Hepatic stellate cell (primary cell): ENCODE data around the gene GARRE1.

ENCODE experiments used
- DNase-seq: peaks from one replicate; pipeline ENCODE4 v3.0.0; 2011; ENCODE audit warnings: low spot score

The GARRE1 gene

DNA sequence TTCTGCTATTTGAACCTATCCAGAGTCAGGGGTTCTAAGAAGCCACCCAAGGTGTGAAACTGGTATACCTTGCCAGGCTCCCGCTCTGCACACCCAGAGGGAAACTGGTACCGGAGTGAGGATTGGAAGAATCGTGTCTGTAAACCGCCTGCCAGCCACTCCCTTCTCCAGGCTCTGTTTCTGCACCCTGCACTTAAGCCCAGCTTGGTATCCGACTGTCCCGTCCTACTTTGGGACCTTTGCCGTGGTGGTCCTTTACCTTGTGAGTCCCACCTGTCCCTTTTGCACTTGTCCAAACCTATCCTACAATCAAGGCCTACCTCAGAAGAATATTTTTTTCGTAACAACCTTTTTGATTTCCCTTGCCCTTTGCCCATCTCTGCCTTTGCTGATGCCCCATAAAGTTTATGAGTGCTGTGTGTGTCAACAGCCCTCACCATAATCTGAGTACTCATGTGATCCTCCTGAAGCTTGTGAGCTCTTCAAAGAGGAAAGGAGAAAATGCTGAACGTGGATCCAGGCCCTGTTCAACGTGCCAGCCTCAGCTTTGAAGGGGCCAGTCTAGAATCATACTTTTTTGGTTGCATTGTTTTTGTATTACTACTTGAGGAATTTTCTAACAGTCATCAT lies 44.7 kb downstream of the GARRE1 start:
- no peak for DNase-seq

DNA sequence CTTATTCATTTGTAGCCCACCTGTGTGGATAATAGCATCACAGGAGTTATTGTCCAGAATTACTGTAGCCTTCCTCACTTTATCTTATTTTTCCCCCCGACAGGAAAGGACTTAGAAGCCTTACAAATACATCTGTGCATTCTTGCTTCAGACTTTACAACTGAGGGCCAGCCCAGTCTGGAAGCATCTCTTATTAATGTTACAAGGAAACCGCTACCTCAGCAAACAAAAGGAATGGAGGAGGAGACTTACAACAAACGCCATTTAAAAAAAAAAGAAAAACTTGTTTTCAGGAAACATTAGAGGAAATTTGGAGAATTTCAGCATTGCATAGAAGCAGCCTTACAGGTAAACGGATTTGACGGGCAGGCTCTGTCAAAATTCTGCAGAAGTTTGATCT lies 45.2 kb downstream of the GARRE1 start:
- DNase-seq, result no peak

- DNase-seq, result no peak
Measured at GRCh38 chr19:34300380-34300779, 46.0 kb downstream of the GARRE1 start.

- DNase-seq, result no peak
Measured at GRCh38 chr19:34300962-34301361, 46.6 kb downstream of the GARRE1 start.
